ENCODE results near the gene MYH7B.

Gene MYH7B

DNA sequence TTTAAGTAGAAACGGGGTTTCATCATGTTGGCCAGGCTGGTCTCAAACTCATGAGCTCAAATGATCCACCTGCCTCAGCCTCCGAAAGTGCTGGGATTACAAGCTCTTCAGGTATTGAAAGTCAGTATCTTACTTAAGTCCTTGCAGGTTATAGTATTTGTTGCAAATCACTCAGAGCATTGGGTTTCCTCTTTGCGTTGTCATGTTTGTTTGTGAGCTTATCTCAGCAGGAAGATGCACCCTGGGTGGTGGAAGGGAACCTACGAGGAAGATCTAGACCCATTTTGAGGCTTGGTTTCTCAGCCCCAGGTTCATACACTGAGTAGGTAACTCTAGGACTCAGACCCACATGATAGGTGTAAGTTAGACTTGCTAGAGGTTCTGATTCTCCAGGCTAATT lies 18.6 kb downstream of the MYH7B start:
- no peak for DNase-seq (ENCODE audit: extremely low read depth in 1 of 2, low read depth in 1 of 2)

DNA sequence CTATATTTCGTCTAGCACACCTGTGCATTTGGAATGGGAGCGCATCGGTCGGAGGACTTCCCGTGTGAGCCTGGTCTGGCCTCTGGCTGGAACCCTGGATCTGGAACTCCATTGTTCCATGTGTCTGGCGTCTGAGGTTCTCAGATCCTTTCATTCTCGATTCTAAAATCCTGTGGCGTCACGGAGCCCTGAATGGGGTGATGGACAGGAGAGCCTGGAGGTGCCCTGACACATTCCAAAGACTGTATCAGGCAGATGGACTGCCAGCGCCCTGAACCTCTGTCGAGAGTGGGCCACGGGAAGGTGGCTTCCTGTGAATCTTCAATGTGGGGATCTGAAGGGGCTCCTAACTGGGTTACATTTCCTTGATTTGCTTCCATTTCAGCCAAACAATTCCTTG lies 20.6 kb downstream of the MYH7B start:
- DNase-seq (ENCODE audit: extremely low read depth in 1 of 2, low read depth in 1 of 2): no peak

DNA sequence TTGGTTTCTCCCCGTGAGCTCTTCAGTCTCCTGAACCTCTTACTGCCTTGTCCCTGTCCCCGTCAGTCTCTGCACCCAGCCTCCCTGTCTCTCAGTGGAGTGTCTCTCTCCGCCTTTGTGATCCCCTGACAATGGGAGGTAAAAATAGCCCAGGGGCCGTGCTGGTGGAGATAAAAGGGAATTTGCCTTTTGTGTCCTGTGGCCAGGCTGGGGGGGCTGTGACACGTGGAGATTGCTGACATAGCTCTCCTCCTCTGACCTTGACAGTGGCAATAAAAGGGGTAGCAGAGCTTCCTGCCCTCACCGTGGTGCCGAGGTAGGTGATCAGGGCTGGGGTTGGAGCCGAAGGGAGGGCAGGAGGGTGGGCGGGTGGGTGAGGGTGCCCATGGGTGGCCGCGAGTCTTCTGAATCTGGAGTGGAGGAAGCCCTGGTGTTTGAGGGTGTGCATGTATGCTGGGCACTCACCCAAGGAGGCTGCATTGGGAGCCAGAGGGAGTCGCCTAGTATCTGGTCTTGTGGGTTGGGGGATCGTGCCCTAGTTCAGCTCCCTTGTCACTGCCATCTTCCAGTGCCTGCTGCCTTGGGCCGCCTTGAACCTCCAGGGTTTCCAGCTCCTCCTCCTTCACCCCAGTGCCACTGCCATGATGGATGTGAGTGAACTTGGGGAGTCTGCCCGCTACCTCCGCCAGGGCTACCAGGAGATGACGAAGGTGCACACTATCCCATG lies 21.9 kb downstream of the MYH7B start:
- no peak for DNase-seq (ENCODE audit: extremely low read depth in 1 of 2, low read depth in 1 of 2)

DNA sequence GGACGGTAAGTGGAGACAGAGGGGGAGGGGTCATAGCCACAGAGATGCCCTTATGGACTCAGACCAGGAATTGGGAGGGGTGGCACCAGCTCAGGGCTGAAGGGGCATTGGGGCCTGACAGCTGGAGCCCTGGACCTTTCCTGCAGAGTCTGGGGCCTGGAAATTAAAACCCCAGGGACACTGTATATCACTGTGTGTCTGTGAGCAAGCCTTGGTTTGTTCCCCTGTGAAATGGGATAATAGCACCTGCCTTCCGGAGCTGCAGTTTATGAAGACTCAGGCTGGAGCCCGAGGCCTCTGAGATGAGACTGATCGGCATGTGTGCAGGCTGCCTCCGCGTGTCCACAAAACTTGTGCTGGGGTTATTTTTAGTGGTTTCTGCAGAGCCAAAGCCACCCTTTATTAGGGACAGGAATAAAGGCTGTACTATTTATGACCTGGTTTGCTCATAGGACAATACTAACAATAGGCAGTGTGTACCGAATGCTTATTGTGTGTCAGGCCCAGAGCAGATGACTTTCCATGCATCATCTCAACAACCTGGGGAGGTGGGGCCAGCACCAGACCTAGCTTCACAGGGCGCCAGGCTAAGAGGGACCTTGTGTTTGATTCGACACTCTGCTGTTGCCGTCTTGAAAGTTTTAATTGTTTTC lies 22.6 kb downstream of the MYH7B start:
- no peak for DNase-seq (ENCODE audit: extremely low read depth in 1 of 2, low read depth in 1 of 2)

DNA sequence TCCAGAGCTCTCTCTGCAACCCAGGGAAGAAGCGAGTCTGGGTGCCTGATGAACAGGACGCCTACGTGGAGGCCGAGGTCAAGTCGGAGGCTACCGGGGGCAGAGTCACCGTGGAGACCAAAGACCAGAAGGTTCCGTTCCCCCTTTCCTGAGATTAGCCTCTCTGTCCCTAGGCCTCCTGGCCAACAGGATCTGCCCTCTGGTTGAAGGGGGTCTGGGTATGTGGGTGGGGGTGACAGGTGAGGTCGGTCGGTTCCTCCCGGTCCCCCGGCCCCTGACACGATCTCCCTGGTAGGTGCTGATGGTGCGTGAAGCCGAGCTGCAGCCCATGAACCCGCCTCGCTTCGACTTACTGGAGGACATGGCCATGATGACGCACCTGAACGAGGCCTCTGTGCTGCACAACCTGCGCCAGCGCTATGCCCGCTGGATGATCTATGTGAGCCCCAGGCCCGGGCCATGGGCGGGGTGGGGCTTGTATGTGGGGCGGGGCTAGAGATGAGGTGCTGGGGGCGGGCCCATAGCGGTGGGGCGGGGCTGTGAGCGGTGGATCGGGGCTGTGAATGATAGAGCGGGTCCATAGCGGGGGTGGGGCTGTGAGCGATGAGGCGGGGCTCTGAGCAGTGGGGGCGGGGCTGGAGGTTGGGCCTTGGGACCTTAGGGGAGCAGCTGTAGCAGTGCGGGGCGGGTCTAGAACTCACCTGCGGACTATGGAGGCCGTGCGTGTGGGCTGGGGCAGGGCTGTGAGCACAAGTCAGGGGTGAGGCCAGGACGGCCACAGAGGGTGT lies 23.9 kb downstream of the MYH7B start:
- DNase-seq (ENCODE audit: extremely low read depth in 1 of 2, low read depth in 1 of 2): peak in 1 of 2 donors; percentile 9

DNA sequence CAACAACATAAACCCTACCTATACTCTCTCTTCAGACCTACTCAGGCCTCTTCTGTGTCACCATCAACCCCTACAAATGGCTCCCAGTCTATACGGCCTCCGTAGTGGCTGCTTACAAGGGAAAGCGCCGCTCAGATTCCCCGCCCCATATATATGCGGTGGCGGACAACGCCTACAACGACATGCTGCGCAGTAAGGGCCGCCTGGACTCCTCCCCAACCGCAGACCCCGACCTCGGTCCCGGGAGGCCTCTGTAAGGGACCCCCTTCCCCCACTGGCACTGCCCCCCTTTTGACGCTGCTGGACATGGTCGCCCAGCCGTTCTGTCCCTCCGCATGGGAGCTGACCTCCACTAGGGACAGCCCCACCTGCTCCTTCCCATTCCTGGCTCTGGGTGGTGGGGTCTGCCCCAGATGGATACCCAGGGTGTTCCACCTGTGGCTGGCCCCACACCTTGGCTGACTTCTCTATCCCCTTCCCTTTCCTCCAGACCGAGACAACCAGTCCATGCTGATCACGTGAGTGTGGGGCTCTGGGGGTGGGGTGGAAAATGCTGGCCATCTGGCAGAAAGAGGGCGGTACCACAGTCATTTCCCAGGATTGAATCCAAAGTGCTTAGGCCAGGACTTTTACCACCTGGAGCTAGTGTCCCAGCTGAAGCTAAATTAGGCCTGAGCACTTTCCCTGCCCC lies 25.0 kb downstream of the MYH7B start:
- no peak for DNase-seq (ENCODE audit: extremely low read depth in 1 of 2, low read depth in 1 of 2)

DNA sequence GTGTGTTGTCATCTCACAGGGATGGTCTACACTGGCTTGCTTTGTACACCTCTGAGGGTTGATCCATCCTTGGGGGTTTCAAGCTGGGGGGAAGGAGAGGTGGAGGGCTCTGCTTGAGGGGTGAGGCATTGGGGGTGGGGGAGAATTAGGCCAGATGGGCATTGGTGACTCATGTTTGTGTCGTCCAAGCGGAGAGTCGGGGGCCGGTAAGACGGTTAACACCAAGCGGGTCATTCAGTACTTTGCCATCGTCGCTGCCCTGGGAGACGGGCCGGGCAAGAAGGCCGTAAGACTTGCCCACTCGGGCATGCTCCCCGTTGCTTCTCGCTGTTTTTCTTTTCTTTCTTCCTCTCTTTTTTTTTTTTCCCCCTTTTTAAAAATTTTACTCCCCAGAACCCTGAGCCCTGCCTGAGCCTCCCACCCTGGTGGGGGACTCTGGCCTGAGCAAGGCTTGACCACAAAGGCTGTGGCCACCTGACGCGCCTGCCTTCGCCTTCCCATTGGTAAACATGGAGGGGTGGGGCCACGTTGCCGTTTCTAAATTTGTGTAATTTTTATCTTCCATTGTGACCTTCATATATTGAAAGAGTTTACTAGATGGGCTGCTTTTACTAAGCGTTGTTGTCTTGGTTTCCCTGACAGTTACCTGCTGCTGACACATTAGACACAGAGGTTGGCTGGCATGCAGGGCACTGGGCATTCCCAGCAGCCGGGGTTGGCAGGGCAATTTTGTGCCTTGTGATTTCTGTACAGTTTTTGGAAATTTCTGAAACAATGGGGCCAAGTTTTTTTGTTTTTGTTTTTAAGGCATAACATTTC lies 26.8 kb downstream of the MYH7B start:
- no peak for DNase-seq (ENCODE audit: extremely low read depth in 1 of 2, low read depth in 1 of 2)

DNA sequence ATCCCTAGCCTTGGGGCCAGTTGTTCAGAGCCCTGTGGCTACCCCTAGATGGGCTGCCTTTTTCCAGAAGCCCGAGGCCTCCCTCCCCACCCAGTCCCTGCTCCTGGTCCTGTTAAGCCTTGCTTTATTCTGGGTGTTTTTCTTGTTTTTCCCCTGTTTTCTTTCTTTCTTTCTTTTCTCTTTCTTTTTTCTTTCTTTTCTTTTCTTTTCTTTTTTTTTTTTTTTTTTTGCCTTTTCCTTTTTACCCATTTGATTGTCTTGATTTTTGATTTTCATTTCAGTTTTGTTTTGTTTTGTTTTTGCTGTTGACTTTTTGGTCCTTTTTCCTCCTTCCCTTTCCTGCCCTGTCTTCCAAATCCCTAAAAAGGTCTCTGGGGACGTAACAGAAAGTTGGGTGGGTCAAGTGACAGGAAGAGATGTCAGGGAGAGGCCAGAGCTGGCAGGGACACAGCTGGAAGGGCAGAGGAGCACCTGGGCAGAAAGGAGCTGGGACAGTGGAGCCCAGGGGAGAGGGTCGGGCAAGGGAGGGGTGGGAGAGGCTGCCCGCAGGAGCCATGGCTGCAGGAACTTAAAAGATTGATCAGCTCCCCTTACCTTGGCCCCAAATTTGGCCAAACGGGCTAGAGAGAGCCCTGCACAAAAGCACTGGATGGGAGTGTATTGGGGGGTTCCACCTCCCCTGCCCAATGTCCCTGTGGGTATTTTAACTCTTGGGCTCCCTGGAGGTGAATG lies 27.6 kb downstream of the MYH7B start:
- DNase-seq (ENCODE audit: extremely low read depth in 1 of 2, low read depth in 1 of 2): no peak

DNA sequence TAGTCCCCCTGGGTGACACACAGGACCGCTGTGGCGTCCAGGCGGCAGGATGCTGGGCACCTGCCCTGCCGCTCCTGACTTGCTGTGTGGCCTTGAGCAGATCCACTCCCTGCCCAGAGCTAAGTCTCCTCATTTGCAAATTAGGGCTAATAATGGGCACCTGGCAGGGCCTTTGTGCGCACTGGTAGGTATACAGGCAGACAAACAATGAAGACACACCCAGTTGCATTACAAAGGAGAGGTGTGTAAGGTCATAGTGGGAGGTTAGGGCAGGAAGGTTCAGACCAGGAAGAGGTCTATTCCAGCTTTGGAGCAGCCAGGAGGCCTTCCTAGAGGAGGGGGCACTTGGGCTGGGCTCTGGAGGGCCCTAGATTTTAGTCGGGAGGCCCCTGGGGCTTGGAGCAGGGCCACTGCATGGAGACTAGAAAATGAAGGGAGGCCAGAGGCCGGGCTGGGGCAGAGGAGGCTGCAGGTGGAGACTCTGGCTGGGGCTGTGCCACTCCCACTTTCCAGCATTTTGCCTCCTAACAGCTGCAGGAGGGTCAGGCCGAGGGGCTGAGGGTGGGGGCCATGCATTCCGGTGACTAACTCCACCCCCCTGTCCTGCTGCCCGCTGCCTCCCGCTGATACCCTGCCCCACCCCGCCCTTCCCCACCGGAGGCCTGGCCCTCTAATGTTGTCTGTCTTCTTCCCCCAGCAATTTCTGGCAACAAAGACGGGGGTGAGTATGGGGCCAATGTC lies 28.5 kb downstream of the MYH7B start:
- DNase-seq (ENCODE audit: extremely low read depth in 1 of 2, low read depth in 1 of 2): no peak

DNA sequence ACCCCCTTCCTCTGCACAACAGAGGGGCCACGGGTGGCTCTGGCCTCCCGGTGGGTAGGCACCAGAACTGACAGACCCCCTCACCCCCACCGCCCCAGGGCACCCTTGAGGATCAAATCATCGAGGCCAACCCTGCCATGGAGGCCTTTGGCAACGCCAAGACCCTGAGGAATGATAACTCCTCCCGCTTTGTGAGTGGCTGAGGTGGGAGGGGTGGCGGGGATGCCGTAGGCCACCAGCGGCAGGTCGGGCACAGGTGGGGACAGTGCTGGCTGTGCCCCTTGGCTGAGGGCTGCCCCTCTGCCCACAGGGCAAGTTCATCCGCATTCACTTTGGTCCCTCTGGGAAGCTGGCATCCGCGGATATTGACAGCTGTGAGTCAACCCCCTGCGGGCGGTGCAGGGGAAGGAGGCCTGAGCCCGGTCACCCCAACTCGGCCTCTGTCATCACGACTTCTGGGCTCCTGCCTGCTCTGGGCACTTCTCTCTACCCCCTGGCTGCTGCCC lies 29.1 kb downstream of the MYH7B start:
- no peak for DNase-seq (ENCODE audit: extremely low read depth in 1 of 2, low read depth in 1 of 2)

DNA sequence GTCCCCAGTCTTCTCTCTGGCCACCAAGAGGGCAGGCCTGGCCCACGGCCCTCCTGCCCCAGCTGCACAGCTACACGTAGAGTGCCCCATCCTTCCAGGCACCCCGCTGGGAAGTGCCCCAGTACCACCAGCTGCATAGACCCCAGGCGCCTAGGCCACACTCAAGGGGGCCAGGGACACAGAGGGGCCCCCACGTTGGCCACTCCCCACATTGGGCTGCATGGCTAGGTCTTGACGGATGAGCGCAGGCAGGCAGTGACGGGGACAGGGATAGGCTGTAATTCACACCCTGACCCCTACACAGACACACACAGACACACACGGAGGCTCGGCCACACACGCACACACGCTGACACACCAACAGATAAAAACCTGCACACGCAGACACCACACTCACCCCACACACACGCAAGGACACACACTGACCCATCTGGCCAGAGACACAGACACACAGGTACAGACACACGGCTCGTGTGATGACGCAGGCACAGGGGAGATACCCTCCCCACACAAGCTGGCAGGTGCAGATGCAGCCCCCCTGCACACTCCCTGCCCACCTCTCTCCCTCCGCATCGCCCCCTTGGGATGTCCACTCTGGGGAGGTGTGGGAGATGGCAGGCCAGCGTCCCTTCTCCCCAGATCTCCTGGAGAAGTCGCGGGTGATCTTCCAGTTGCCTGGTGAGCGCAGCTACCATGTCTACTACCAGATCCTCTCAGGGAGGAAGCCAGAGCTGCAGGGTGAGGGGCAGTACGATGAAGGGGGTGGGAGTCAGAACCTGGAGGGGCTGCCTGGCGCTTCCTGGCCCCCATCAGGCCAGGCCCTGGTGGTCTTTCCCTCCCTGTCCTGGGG lies 30.0 kb downstream of the MYH7B start:
- DNase-seq (ENCODE audit: extremely low read depth in 1 of 2, low read depth in 1 of 2): no peak

DNA sequence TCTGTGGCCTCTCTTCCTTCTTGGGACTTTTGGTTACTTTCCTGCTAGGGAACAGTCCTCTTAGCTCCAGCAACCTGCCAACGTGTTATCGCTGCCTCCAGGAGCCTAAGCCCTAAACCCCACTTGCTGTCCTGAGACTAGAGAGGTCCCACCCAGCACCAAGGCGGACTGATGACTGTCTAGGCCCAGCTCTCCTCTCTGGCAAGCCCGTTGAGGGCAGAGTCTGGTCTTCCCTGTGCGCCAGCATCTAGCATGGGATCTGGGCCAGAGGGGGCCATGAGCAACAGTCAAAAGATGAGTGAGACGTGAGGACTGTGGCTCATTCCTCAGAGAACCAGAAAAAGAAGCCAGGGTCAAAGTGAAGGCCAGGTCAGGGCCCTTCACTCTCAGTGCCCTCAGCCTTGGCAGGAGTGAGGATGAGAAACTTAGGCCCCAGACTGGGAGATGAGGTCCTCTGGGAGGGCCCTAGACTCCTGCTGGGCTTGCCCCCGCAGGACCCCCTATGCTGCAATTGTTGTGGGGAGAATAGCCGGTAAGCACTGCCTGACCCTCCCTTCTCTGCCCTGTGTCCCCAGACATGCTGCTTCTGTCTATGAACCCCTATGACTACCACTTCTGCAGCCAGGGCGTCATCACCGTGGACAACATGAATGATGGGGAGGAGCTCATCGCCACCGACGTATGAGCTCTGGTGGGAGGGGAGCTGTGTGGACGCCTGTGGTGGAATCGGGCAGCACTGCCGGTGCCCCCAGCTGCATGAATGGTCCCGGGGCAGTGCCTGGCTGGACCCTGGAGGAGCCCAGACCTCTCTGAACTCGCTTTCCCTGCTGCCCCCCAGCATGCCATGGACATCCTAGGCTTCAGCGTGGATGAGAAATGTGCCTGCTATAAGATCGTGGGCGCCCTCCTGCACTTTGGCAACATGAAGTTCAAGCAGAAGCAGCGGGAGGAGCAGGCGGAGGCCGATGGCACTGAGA lies 30.9 kb downstream of the MYH7B start:
- no peak for DNase-seq (ENCODE audit: extremely low read depth in 1 of 2, low read depth in 1 of 2)

DNA sequence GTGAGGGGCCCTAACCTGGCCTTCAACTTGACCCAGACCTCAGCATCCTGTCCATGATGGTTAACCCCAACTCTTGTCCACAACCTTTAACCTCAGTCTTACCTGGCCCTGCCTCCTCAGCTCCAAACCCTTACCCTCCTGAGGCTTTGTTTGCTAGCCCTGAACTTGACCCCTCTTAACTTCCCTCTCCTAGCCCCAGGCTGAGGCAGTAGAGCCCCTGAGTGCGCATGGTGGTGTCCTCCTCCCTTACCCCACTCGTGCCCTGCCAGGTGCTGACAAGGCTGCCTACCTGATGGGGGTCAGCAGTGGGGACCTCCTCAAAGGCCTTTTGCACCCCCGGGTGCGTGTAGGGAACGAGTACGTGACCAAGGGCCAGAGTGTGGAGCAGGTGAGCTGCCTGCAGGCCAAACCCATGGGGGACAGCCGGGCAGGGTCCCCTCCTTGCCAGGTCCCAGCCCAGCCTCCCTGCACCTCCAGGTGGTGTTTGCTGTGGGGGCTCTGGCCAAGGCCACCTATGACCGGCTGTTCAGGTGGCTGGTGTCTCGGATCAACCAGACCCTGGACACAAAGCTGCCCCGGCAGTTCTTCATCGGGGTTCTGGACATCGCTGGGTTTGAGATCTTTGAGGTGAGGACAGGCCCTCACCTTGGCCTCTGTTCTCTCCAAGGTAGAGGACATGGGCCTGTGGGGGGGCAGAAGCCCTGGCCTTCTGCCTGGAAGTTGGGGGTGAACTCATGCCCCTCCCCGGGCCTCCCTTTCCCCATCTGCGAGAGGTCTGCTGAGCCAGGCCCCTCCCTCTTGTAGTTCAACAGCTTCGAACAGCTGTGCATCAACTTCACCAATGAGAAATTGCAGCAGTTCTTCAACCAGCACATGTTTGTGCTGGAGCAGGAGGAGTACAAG lies 31.9 kb downstream of the MYH7B start:
- DNase-seq (ENCODE audit: extremely low read depth in 1 of 2, low read depth in 1 of 2): no peak

DNA sequence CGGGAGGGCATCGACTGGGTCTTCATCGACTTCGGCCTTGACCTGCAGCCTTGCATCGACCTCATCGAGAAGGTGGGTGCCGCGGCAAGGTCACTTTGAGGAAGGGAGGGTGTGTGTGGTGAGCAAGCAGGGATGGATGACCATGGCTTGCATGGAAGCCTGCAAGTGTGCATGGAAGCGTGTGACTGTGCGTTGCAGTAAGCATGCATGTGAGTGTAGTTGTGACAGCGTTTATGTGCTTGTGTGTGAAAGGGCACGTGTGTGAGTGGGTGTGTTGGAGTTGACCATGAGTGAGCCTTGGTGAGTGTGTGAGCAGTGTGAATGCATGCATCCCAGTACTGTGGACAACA lies 32.5 kb downstream of the MYH7B start:
- no peak for DNase-seq (ENCODE audit: extremely low read depth in 1 of 2, low read depth in 1 of 2)

DNA sequence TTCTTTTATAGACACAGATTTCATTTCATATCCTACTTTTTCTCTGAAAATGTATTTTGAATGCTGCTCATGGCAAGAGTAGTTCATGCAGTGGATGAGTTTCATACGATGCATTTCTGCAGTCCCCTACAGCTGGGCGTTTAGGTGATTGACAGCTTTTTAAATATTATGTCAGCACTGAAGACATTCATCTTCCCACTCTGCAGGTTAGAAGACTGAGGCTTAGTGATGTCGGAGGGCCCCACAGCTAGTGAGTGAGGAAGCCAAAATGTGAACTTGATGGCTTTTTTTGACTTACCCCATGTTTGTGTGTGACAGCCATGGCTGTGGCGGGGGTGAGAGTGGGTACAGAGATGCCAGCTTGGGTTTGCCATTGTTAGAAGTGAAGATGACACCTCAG lies 33.5 kb downstream of the MYH7B start:
- DNase-seq (ENCODE audit: extremely low read depth in 1 of 2, low read depth in 1 of 2): no peak

DNA sequence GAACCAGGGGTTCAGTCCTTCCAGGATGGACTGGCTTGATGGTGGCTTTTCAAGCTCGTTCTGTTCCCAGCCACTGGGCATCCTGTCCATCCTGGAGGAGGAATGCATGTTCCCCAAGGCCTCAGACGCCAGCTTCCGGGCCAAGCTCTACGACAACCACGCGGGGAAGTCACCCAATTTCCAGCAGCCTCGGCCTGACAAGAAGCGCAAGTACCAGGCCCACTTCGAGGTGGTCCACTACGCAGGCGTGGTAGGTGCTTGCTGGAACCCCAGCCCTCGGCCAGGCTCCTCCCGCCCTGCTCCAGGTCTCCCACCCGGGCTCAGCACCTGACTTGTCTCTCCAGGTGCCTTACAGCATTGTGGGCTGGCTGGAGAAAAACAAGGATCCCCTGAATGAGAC lies 34.0 kb downstream of the MYH7B start:
- DNase-seq (ENCODE audit: extremely low read depth in 1 of 2, low read depth in 1 of 2): no peak
